ENCODE data around the gene PSMD3.
A peak's percentile ranks its signal among the peaks of the same experiment; 100 is the strongest.
"Not testable (repeated sequence)": the region's sequence is repeated elsewhere in the genome, so short reads cannot be mapped to it uniquely, and the experiment has no call there.

PSMD3 gene

DNA sequence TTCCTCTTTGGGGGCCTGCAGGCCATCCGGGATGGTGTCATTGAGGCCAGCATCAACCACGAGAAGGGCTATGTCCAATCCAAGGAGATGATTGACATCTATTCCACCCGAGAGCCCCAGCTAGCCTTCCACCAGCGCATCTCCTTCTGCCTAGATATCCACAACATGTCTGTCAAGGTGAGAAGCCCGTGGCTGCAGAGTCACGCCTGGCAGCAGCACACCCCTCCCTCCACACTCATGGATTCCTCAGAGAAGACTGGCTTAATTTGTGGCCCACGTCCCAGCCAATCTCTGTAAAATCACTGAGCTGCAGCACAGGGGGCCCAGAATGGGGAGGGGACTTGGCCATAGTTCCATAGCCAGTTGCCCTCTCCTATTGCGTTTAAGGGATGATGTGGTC lies 15.6 kb downstream of the PSMD3 start:
- H3K27ac Mint-ChIP-seq = no peak overlapping the region
- H3K36me3 Mint-ChIP-seq = peaks cover 53% of the 10 kb centered on the region

DNA sequence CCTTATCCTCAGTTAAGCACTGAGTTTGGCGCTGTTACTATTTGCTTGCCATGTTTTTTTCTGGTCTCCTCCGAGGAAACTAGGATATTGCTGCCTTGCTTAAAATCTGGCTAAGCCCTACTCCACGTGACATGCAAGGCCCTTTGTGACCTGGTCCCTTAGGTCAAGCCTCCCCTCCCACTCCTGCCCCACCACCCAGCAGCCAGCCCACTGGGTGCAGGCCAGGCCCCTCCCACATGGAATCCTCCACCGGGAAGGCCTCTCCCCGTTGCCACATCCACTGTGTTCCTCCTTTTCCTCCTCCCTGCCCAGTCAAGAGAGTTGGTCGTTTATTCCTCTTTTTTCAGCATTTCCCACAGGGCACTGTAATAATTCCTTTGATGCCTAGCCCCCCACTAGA lies 16.2 kb downstream of the PSMD3 start:
- H3K27me3 Mint-ChIP-seq = no peaks in the 10 kb centered on the region
- no peaks in the 10 kb centered on the region for H3K4me1 Mint-ChIP-seq
- no peaks in the 10 kb centered on the region for H3K9me3 Mint-ChIP-seq
- CTCF ChIA-PET = no interaction called here
- peaks cover 49% of the 10 kb centered on the region for H3K36me3 Mint-ChIP-seq
- no peak overlapping the region for H3K4me3 Mint-ChIP-seq
- H3K27ac Mint-ChIP-seq = no peak overlapping the region
- no peak for DNase-seq

More for the DNA sequence above, 15.6 kb downstream of the PSMD3 start:
- CTCF ChIA-PET = no interaction called here
- Mint-ChIP-seq H3K9me3 (no peaks in the 10 kb centered on the region), H3K4me3 (no peak overlapping the region), H3K4me1 (no peaks in the 10 kb centered on the region), H3K27me3 (no peaks in the 10 kb centered on the region)
- no peak for DNase-seq

DNA sequence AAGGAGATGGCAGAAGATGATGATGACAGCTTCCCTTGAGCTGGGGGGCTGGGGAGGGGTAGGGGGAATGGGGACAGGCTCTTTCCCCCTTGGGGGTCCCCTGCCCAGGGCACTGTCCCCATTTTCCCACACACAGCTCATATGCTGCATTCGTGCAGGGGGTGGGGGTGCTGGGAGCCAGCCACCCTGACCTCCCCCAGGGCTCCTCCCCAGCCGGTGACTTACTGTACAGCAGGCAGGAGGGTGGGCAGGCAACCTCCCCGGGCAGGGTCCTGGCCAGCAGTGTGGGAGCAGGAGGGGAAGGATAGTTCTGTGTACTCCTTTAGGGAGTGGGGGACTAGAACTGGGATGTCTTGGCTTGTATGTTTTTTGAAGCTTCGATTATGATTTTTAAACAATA lies 16.9 kb downstream of the PSMD3 start:
- Mint-ChIP-seq H3K4me3 (no peak overlapping the region), H3K4me1 (no peaks in the 10 kb centered on the region), H3K9me3 (no peaks in the 10 kb centered on the region), H3K27me3 (no peaks in the 10 kb centered on the region), H3K36me3 (peaks cover 42% of the 10 kb centered on the region), H3K27ac (no peak overlapping the region)
- CTCF ChIA-PET = no interaction called here
- no peak for DNase-seq

- Mint-ChIP-seq H3K27ac (peak overlapping the region; percentile 58), H3K27me3 (no peaks in the 10 kb centered on the region), H3K4me1 (no peaks in the 10 kb centered on the region), H3K36me3 (peaks cover 30% of the 10 kb centered on the region), H3K9me3 (no peaks in the 10 kb centered on the region), H3K4me3 (no peak overlapping the region)
- no peak for DNase-seq
- CTCF ChIA-PET = no interaction called here
These were observed 18.5 kb downstream of the PSMD3 start for GRCh38 chr17:39999067-39999466.

DNA sequence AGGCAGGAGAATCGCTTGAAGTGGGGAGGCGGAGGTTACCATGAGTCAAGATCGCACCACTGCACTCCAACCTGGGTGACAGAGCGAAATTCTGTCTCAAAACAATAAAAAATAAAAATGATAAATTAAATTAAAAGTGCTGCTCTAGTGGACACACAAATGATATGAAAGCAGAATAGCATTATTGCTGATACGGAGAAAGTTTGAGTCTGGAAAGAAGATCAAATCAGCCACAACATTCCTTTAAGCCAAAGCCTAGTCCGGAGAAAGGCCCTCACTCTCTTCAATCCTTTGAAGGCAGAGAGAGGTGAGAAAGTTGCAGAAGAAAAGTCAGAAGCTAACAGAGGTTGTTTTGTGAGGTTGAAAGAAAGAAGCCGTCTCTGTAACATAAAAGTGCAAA lies 19.6 kb downstream of the PSMD3 start:
- no peak for DNase-seq
- Mint-ChIP-seq H3K4me1 (no peaks in the 10 kb centered on the region), H3K4me3 (no peak overlapping the region), H3K36me3 (peaks cover 19% of the 10 kb centered on the region), H3K27ac (no peak overlapping the region), H3K9me3 (no peaks in the 10 kb centered on the region), H3K27me3 (peaks cover 2% of the 10 kb centered on the region)
- CTCF ChIA-PET = no interaction called here

GRCh38 chr17:40001335-40001734 lies 20.7 kb downstream of the PSMD3 start:
- H3K4me1 Mint-ChIP-seq, H3K27me3 Mint-ChIP-seq, H3K4me3 Mint-ChIP-seq, H3K27ac Mint-ChIP-seq, CTCF ChIA-PET, DNase-seq, H3K9me3 Mint-ChIP-seq: not testable (repeated sequence)
- H3K36me3 Mint-ChIP-seq = peaks cover 10% of the 10 kb centered on the region

- CTCF ChIA-PET = no interaction called here
- Mint-ChIP-seq H3K27me3 (peaks cover 4% of the 10 kb centered on the region), H3K27ac (no peak overlapping the region)
These were observed 23.5 kb downstream of the PSMD3 start for GRCh38 chr17:40004072-40004471.

GRCh38 chr17:40004712-40005111 lies 24.1 kb downstream of the PSMD3 start:
- no peak for DNase-seq
- Mint-ChIP-seq H3K4me1 (no peaks in the 10 kb centered on the region), H3K4me3 (no peak overlapping the region), H3K36me3 (no peaks in the 10 kb centered on the region), H3K27ac (no peak overlapping the region), H3K9me3 (no peaks in the 10 kb centered on the region), H3K27me3 (peaks cover 4% of the 10 kb centered on the region)
- CTCF ChIA-PET = interaction anchor here (1.5 kb wide), 1 partner anchor 9 kb away, joined by 5 read pairs; no protein-coding TSS in a partner anchor

More at GRCh38 chr17:40004072-40004471, 23.5 kb downstream of the PSMD3 start:
- Mint-ChIP-seq H3K9me3 (no peaks in the 10 kb centered on the region), H3K4me1 (no peaks in the 10 kb centered on the region), H3K4me3 (no peak overlapping the region), H3K36me3 (no peaks in the 10 kb centered on the region)
- DNase-seq = no peak

- H3K27me3 Mint-ChIP-seq = peaks cover 7% of the 10 kb centered on the region
- H3K9me3 Mint-ChIP-seq = no peaks in the 10 kb centered on the region
- H3K4me3 Mint-ChIP-seq = no peak overlapping the region
- CTCF ChIA-PET = interaction anchor here (0.6 to 1.5 kb wide), 2 partner anchors 8 to 18 kb away, joined by 3 to 5 read pairs; no protein-coding TSS in a partner anchor
- H3K36me3 Mint-ChIP-seq = no peaks in the 10 kb centered on the region
- DNase-seq = no peak
- H3K27ac Mint-ChIP-seq = no peak overlapping the region
- peaks cover 8% of the 10 kb centered on the region for H3K4me1 Mint-ChIP-seq
These were observed 24.9 kb downstream of the PSMD3 start for GRCh38 chr17:40005520-40005919.

- CTCF ChIA-PET = interaction anchor here (0.9 to 8.3 kb wide), 4 partner anchors 16 to 181 kb away, joined by 3 to 83 read pairs (median 14); no protein-coding TSS in a partner anchor
- not testable (repeated sequence) for H3K4me3 Mint-ChIP-seq, DNase-seq, H3K9me3 Mint-ChIP-seq, H3K27ac Mint-ChIP-seq, H3K36me3 Mint-ChIP-seq
- H3K4me1 Mint-ChIP-seq = peaks cover 21% of the 10 kb centered on the region
- peaks cover 34% of the 10 kb centered on the region for H3K27me3 Mint-ChIP-seq
These were observed 30.4 kb downstream of the PSMD3 start for GRCh38 chr17:40010946-40011500.

GRCh38 chr17:40012017-40012647 lies 31.5 kb downstream of the PSMD3 start:
- CTCF ChIA-PET = interaction anchor here (1.3 to 8.3 kb wide), 9 partner anchors 15 to 180 kb away, joined by 3 to 83 read pairs (median 18); partner anchors contain the start of gene MED24
- Mint-ChIP-seq H3K27me3 (peaks cover 34% of the 10 kb centered on the region), H3K4me1 (peaks cover 21% of the 10 kb centered on the region)
- H3K9me3 Mint-ChIP-seq, H3K36me3 Mint-ChIP-seq, H3K4me3 Mint-ChIP-seq, DNase-seq, H3K27ac Mint-ChIP-seq: not testable (repeated sequence)

DNA sequence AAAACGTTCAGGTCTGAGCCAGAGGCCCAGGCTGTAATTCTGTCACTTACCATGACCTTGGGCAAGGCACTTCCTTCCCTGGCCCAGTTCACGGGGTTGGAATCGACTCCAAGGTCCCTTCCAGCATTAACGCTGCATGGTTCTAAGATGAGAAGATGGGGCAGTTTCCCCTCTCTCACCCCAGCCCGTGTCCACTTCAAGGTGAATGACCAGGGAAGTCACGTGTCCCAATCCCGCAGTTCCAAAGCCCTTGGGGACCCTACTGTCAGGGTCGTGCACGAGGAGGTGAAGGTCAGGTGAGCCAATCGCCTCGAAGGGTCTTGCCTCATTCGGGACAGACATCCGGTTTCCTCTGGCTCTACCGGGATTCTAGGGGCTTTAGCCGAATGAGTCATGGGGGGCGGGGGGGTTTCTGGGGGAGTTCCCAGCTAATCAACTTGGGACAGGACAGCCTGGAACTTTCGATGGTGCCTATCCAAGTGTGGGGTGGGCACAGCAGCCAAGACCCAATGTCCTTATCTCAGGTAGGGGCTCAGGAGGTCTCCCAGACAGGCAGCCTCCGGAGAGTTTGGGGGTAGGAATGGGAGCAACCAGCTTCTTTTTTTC lies 33.9 kb downstream of the PSMD3 start:
- no peaks in the 10 kb centered on the region for H3K9me3 Mint-ChIP-seq
- no peak overlapping the region for H3K27ac Mint-ChIP-seq
- CTCF ChIA-PET = interaction anchor here (0.6 to 8.3 kb wide), 13 partner anchors 8 to 279 kb away, joined by 3 to 83 read pairs (median 5); no protein-coding TSS in a partner anchor
- DNase-seq = no peak
- H3K4me1 Mint-ChIP-seq = peaks cover 21% of the 10 kb centered on the region
- no peak overlapping the region for H3K4me3 Mint-ChIP-seq
- peaks cover 4% of the 10 kb centered on the region for H3K36me3 Mint-ChIP-seq
- peaks cover 34% of the 10 kb centered on the region for H3K27me3 Mint-ChIP-seq

- peak within 1 kb of the TSS; percentile 80 for H3K27ac Mint-ChIP-seq
These were observed 34.7 kb downstream of the PSMD3 start, which contains the start of gene CSF3 for GRCh38 chr17:40015005-40015997. Gene CSF3 (plus strand): TSS chr17:40015440. CDS start chr17:40015475, 35 bp downstream.

More at GRCh38 chr17:40015005-40015997, 34.7 kb downstream of the PSMD3 start, which contains the start of gene CSF3:
- Mint-ChIP-seq H3K36me3 (peaks cover 5% of the 10 kb centered on the region), H3K4me3 (no peak within 1 kb of the TSS), H3K9me3 (no peaks in the 10 kb centered on the region), H3K27me3 (peaks cover 34% of the 10 kb centered on the region), H3K4me1 (peaks cover 16% of the 10 kb centered on the region)
- no peak for DNase-seq
- CTCF ChIA-PET = interaction anchor here (0.8 to 8.3 kb wide), 12 partner anchors 9 to 178 kb away, joined by 3 to 83 read pairs (median 4); partner anchors contain the start of gene PSMD3

Data from activated naive CD4-positive, alpha-beta T cell treated with anti-CD3 and anti-CD28 coated beads, Interleukin-2, amount 10 ng/mL, durations not matched to agents 7 days and 5 days (primary cell).